ENCODE data around the gene PLXNA1. TPM values are rescaled to one million over a fixed set of nuclear protein-coding genes. Genes with fewer than 3 reads are reported as not detected.

Gene PLXNA1
- total and polyA plus RNA-seq, 2 of the 8 experiments (the other 6 are each of a cell fraction or from before 2014, with no cell fraction given): 47.5 to 54.9 TPM

GRCh38 chr3:127018306-127018828 lies 35.5 kb downstream of the PLXNA1 start (continued):
- TF ChIP-seq USF2 (IDR thresholded peaks at IDR 0.05; ENCODE audit: low read length): no peak
- no peak for TF ChIP-seq SUZ12 (IDR thresholded peaks at IDR 0.05; ENCODE audit: low read length)
- no peak for TF ChIP-seq BACH1 (IDR thresholded peaks at IDR 0.05; ENCODE audit: low read length)

Measured in H1 (cell line).